ENCODE data around the gene POMP.

DNA sequence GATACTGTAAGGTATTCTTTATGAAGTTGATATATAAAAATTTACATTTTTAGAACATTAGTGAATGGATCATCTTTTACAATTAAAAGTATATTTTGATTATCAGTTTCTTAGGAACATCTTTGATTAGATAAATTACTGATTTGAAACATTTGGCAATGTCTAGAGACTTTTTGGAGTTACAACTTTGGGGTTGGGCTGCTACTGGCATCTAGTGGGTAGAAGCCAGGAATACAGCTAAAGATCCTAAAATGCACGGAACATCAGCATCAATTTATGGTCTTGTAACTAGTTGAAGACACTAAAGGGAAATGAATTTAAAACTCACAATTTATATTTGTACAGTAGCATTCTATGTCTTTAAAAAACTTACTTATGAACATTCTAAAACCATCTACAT, 19.9 kb downstream of the POMP start:
- TF ChIP-seq, protein P1, sequence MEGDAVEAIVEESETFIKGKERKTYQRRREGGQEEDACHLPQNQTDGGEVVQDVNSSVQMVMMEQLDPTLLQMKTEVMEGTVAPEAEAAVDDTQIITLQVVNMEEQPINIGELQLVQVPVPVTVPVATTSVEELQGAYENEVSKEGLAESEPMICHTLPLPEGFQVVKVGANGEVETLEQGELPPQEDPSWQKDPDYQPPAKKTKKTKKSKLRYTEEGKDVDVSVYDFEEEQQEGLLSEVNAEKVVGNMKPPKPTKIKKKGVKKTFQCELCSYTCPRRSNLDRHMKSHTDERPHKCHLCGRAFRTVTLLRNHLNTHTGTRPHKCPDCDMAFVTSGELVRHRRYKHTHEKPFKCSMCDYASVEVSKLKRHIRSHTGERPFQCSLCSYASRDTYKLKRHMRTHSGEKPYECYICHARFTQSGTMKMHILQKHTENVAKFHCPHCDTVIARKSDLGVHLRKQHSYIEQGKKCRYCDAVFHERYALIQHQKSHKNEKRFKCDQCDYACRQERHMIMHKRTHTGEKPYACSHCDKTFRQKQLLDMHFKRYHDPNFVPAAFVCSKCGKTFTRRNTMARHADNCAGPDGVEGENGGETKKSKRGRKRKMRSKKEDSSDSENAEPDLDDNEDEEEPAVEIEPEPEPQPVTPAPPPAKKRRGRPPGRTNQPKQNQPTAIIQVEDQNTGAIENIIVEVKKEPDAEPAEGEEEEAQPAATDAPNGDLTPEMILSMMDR (IDR thresholded peaks at IDR 0.05), result no peak
- no peak for TF ChIP-seq POLR2AphosphoS5 (IDR thresholded peaks at IDR 0.05; ENCODE audit: insufficient read depth in 1 of 2, low read depth in 1 of 2)
- TF ChIP-seq POLR2A (IDR thresholded peaks at IDR 0.05), result no peak

All from vagina (tissue), 2 donors.